ENCODE measurements around the gene NABP1.
A peak's percentile ranks its signal among the peaks of the same experiment; 100 is the strongest.

NABP1 gene

GRCh38 chr2:191680639-191681038 lies 2.7 kb downstream of the NABP1 start:
- H3K4me3 Mint-ChIP-seq = peak overlapping the region in 2 of 3 experiments; percentile 29 to 36
- H3K27ac Mint-ChIP-seq = no peak overlapping the region
- H3K9me3 Mint-ChIP-seq = no peaks in the 10 kb centered on the region
- peaks cover 15% of the 10 kb centered on the region for H3K4me1 Mint-ChIP-seq
- H3K27me3 Mint-ChIP-seq (ENCODE audit: low read depth) = no peaks in the 10 kb centered on the region
- H3K36me3 Mint-ChIP-seq (ENCODE audit: low read depth) = peaks cover 15% of the 10 kb centered on the region
- TF ChIP-seq, protein P1, sequence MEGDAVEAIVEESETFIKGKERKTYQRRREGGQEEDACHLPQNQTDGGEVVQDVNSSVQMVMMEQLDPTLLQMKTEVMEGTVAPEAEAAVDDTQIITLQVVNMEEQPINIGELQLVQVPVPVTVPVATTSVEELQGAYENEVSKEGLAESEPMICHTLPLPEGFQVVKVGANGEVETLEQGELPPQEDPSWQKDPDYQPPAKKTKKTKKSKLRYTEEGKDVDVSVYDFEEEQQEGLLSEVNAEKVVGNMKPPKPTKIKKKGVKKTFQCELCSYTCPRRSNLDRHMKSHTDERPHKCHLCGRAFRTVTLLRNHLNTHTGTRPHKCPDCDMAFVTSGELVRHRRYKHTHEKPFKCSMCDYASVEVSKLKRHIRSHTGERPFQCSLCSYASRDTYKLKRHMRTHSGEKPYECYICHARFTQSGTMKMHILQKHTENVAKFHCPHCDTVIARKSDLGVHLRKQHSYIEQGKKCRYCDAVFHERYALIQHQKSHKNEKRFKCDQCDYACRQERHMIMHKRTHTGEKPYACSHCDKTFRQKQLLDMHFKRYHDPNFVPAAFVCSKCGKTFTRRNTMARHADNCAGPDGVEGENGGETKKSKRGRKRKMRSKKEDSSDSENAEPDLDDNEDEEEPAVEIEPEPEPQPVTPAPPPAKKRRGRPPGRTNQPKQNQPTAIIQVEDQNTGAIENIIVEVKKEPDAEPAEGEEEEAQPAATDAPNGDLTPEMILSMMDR (IDR thresholded peaks at IDR 0.05; ENCODE audit: unreplicated experiment in 3 of 3) = no peak

DNA sequence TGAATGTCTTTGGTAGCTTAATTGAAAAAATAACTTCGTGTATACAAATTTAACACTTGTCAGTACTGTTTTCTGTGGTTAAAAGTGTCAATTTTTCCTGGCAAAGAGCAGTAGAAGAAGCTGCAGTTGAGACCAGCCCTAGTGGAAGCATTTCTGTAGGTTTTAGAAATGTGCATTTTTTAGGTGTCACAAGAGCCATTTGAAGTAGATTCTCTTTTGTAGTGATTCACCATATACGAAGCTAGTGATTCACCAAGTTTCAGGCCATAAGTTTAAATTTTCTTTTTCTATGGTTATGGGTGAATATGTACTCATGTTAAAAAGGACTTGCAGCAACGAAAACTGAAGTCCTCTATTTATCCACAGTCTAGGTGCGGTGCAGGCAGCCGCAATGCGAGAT lies 4.2 kb downstream of the NABP1 start:
- Mint-ChIP-seq H3K4me1 (peaks cover 7% of the 10 kb centered on the region), H3K4me3 (no peak overlapping the region), H3K27me3 (ENCODE audit: low read depth) (no peaks in the 10 kb centered on the region), H3K36me3 (ENCODE audit: low read depth) (peaks cover 21% of the 10 kb centered on the region), H3K9me3 (no peaks in the 10 kb centered on the region), H3K27ac (no peak overlapping the region)
- TF ChIP-seq, protein P1 (IDR thresholded peaks at IDR 0.05; ENCODE audit: unreplicated experiment in 3 of 3) = no peak

GRCh38 chr2:191686066-191686465 lies 8.1 kb downstream of the NABP1 start:
- Mint-ChIP-seq H3K27me3 (ENCODE audit: low read depth) (no peaks in the 10 kb centered on the region), H3K36me3 (ENCODE audit: low read depth) (peaks cover 21% of the 10 kb centered on the region), H3K9me3 (no peaks in the 10 kb centered on the region), H3K4me3 (no peak overlapping the region), H3K27ac (no peak overlapping the region), H3K4me1 (peaks cover 8% of the 10 kb centered on the region)
- TF ChIP-seq, protein P1 (IDR thresholded peaks at IDR 0.05; ENCODE audit: unreplicated experiment in 3 of 3) = no peak

DNA sequence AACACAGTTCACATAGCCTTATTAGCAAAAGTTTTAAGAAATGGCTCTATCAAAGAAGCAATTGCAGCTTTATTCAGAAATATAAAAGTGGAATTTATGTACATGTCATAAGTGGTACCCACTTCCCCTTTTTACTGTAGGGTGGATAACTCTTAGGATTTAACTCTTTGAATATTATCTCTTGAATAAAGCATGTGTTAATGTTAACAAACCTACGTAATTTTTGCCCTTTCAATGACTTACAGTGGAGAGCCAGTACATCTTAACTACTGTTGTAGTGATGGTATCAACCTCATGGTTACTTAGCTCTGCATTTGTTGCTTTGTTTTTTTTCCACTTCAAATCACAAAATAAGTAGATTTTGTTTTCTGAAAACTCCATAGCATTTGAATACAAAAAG lies 8.8 kb downstream of the NABP1 start:
- H3K4me3 Mint-ChIP-seq = no peak overlapping the region
- peaks cover 8% of the 10 kb centered on the region for H3K4me1 Mint-ChIP-seq
- TF ChIP-seq, protein P1 (IDR thresholded peaks at IDR 0.05; ENCODE audit: unreplicated experiment in 3 of 3) = no peak
- no peaks in the 10 kb centered on the region for H3K9me3 Mint-ChIP-seq
- H3K36me3 Mint-ChIP-seq (ENCODE audit: low read depth) = peaks cover 21% of the 10 kb centered on the region
- no peak overlapping the region for H3K27ac Mint-ChIP-seq
- no peaks in the 10 kb centered on the region for H3K27me3 Mint-ChIP-seq (ENCODE audit: low read depth)

DNA sequence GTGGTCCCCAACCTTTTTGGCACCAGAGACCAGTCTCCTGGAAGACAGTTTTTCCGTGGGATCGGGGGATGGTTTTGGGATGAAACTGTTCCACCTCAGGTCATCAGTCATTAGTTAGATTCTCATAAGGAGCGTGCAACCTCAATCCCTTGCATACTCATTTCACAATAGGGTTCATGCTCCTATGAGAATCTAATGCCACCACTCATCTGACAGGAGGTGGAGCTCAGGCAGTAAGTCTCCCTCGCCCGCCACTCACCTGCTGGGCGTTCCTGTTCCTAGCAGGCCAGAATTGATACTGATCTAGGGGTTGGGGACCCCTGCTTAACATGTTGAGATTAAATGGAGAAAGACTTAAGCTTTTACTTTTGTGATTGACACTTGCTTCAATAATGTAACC lies 9.9 kb downstream of the NABP1 start:
- Mint-ChIP-seq H3K4me3 (no peak overlapping the region), H3K27ac (peak overlapping the region in 1 of 3 experiments; percentile 94), H3K4me1 (peaks cover 8% of the 10 kb centered on the region), H3K9me3 (no peaks in the 10 kb centered on the region), H3K36me3 (ENCODE audit: low read depth) (peaks cover 16% of the 10 kb centered on the region), H3K27me3 (ENCODE audit: low read depth) (no peaks in the 10 kb centered on the region)
- TF ChIP-seq, protein P1 (IDR thresholded peaks at IDR 0.05; ENCODE audit: unreplicated experiment in 3 of 3) = no peak

DNA sequence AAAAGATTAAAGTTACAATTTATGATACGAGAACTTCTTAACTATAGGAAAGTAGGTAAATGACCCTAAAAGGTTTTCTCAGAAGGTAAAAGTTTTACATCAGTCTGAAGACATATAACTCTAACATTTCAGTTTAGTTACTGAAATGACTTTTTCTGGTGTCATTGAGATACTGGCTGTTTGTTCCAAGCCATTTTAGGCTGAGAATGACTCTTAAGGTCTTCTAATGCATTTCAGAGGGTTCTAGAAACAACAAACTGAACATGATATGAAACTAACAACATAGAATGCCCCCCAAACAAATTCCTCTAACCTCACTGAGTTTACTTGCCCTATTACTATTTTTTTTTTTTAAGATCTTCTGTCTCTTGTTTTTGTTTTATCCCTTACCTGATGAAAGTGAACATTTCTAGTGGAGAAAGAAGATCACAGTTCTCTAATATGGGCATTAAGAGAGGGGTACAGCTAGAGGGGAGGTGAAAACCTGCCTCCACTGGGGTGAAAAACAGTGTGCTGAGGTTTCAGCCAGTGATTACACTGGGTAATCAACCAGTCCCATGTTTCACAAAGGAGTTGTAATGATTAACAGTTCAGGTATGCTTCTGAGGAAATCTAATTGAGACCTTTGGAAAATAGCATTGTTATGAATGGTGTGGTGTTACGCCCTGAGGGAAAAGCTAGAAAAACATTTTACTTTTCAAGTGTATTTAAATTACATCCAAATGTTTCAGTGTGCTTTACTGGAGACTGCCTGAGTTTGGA lies 11.2 kb downstream of the NABP1 start:
- Mint-ChIP-seq H3K4me1 (peaks cover 8% of the 10 kb centered on the region), H3K36me3 (ENCODE audit: low read depth) (peaks cover 12% of the 10 kb centered on the region), H3K9me3 (no peaks in the 10 kb centered on the region), H3K27ac (peak overlapping the region; percentile 59 to 94 (median 70)), H3K4me3 (peak overlapping the region in 1 of 3 experiments; percentile 29), H3K27me3 (ENCODE audit: low read depth) (no peaks in the 10 kb centered on the region)
- TF ChIP-seq, protein P1 (IDR thresholded peaks at IDR 0.05; ENCODE audit: unreplicated experiment in 3 of 3) = no peak
